HG02973 (cell line): Measurements from ENCODE around the gene BLMH.
"Not testable (repeated sequence)": the region's sequence is repeated elsewhere in the genome, so short reads cannot be mapped to it uniquely, and the experiment has no call there.

Experiments used
- ATAC-seq: cut with Tn5 transposase; IDR thresholded peaks from one replicate; pipeline ENCODE4 v1.9.1; 2021; ENCODE audit warnings: moderate library complexity; ENCODE audit not compliant: unreplicated experiment

BLMH gene

DNA sequence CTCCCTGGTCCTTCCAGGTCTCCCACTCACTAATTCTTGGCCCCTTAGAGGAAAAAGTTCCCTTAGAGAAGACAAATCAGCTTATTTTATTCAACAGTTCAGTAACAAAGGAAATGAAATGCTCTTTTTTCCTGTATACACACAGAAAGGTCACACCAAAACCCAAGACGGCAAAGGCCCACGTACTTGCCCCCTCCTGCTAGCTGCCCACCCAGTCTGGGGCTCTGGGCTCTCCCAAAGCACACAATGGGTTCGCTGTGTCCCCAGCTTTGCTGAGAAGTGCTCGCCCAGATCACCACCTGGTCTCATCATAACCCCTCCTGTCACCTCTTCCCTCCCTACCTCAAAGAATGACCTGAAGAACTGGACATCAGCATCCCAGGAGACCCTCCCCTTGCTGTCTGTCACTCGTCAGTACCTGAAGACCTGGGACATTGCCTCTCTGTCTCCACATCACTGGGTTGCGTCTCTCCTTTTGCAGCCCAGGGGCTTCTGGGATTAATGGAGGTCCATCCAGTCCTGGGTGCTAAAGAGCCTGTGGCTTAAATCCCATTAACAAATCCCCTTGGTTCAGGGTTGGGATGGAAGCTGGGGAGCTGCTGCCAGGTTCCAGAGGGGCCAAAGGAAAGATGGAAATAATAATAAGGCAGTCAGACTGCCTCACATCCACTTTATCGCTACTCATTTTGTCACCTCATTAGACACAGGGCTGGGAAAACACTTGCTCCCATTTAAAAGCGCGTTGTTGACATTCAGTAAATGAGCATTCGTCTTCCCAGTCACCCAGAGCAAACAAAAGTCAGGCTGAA lies 59.5 kb downstream of the BLMH start:
- no peak for ATAC-seq

DNA sequence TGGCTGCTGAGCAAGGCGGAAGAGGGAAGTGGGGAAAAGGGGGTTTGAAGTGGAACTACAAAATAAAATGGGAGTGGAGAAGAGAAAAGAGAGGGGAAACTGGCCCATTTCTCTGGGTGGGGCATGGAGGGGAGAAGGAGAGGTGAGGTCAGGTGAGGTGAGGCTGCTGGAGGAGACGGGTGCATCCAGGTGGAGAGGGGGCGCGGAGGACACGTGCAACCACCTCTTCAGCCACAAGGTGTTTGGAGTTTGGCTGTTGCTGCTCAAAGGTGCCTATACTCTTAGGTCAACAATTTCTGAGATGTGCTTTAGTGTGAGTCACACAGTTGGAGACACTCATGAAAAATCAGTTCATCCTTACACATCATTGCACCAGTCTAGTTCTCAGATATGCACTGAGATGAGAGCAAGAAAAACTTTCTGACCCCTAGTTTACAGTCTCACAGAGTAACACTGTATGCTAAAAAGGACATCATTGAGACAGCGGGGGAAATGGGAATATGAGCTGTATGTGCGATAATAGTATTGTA lies 61.1 kb downstream of the BLMH start:
- no peak for ATAC-seq

DNA sequence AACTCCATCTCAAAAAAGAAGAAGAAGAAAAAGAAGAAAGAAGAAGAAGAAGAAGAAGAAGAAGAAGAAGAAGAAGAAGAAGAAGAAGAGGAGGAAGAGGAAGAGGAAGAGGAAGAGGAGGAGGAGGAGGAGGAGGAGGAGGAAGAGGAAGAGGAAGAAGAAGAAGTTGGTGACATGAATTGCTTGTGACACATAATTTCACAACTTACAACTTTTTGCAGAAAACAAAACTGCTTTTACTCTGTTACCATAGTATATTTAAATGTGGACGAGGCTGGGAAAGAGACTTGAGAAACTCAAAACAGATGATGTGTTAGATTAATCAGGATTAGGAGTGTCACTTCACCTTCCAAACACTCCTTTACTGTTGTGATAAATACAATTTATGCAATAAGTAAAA lies 61.7 kb downstream of the BLMH start:
- ATAC-seq, result not testable (repeated sequence)

DNA sequence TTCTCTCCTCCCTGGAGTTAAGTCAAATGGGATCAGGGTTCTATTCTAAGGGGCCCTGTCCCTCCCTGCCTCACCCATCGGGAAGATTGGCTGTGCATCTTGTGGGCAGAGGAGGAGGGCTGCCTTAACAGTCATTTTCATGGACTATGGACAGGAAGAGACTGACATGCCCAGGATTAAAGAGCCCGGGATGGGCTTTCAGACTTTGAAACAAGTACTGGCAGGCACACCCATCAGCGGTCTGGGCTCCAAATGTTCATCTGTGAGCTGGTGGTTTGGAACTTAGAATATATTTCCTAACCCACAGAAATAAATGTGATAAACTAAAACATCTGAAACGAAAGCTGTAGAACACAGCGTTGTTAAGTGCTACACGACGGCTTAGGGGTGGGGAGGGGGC lies 62.7 kb downstream of the BLMH start:
- ATAC-seq, result no peak

DNA sequence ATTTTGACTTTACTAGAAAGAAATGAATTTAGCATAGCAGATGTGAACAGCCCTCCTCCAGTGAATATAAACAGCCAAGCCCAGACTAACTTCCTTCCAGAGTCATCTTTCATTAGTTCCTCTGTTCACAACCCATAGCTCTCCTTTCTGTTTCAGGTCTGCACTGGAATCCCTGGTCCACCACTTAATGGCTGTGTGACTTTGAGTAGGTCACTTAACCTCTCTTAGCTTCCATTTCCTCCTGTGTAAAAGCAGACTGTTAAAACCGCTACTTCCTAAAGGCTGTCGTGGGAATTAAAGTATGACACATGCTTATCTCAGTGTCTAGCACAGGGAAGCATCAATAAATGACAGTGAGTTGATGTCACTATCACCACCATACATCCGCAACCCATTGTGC lies 63.7 kb downstream of the BLMH start:
- ATAC-seq, result no peak

DNA sequence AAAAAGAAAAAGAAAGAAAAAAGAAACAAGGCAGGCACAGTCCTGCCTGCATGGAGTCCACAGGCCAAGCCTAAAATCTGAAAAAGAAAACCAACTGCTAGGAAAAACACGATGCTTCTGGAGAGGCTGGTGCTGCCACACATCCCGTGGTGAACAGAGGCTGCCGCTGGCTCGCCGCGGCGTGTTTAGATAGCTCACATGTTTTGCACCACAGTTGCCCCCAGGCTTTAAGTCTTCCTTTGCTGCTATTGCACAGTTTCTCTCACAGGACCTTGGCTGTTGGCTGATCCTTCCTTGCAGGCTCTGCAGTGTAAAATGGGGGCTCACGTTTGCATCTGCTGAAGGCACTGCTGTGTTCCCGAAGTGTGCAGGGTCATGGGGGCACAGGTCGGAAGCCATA lies 64.9 kb downstream of the BLMH start:
- no peak for ATAC-seq

DNA sequence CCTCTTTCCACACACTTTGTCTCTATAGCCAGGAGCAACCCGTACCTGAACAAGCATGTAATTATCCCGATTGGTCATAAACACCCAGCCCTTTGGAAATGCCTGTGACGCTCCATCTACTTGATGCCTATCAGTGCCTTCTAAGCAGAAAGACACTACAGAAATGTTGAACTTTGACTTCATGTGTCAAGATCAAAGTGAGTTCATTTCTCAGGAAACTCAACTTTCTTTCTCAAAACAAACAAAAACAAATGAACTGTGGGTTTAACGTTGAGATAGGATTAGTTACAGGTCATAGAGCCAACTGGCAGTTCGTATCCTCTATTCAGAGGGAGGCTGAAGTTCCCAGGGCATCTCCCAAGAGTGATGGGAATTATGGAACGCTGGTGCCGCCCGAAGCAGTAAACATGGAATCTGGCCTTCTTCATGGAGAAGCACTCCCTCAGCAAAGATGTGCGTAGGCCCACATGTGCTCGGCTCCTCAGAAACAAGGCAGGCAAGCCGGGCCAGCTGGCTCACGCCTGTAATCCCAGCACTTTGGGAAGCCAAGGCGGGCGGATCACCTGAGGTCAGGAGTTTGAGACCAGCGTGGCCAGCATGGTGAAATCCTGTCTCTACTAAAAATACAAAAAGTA lies 65.7 kb downstream of the BLMH start:
- ATAC-seq, result no peak

DNA sequence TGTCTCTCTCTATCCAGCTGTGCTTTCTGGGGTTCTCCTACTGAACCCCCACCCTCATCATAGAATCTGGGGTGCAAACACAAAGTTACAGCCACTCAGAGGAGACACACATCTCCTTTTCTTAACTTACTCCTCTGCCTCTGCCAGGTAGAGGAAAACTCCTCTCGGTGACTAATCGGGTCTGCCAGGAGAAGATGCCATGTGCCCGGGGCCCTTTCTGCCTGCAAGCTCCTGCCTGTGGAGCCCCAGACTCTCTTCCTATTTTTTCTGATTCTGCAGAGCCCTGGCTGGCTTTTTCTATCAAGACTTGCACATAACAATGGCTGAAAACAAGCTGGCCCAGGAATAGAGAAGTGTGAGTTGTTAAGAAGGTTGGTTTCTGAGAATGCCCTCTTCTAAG lies 66.6 kb downstream of the BLMH start:
- no peak for ATAC-seq

DNA sequence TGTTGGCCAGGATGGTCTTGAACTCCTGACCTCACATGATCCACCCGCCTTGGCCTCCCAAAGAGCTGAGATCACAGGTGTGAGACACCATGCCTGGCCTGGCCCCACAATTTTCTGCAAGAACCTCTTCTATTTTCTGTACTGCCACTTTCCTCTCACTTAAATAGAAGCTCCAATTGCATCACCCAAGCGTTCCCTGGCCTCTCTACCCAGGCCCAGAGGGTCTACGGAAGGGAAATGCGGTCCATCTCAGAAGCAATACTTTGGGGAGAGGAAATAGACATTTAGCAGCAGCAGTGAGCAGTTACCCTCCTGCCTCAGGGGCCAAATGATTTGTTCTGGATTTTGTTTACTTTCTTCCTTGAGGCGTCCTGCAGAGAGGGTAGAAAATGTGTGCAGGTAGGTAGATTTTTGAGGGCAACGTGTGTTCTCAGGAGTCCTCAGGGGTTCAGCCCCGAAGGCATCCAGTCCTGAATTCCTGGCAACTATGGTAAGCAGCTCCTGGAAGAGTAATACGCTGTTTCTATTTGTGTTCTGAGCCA lies 67.3 kb downstream of the BLMH start:
- no peak for ATAC-seq

DNA sequence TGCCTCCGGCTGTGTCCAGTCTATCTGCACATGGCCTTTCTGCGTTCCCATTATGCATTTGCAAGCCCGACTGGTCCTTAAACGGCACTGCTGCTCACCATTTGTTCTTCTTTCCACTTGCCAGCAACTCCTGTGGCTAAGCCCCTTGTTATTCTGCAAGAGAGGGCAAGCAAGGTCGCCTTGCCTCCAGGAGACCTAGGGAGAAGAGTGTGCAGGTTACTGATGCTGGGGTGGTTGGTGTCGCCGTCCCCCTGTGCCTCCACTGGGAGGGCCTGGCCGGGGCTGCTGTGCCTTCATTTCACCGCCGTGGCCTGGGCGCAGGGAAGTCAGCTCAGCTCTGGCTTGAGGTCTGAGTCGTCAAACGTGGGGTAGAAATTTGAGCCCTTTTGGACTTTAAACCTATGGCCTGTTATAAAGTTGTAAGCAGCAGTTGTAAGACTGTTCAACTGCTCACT lies 69.0 kb downstream of the BLMH start:
- no peak for ATAC-seq

DNA sequence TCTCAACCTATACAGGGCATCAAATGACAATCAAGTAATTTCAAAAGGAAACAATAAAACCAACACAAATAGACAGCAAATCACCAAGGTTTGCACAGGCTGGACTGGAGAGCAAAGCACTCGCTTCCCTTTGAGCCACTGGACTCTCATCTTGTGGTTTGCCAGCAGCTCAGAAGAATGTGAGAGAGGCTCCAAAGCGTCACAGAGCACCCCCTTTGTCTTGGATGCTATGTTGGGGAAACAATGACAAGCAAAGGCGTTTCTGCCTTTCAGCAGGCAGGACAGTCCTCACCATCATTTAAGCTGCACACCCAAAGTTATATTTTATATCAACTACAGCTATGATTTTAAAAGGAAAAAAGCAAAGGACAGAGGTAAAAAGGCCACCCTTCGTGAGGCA lies 69.5 kb downstream of the BLMH start:
- no peak for ATAC-seq

DNA sequence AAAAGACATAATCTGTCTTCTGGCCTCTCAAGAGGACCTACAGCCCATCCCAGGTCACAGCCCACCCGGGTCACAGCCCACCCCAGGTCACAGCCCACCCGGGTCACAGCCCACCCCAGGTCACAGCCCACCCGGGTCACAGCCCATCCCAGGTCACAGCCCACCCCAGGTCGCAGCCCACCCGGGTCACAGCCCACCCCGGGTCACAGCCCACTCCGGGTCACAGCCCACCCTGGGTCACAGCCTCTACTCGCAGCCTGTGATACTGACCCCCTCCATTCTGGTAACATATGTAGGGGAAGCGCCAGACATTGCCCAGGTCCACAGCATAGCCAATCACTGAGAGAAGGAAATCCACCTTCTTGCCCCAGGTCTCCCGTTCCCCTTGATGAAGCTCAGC lies 70.4 kb downstream of the BLMH start:
- ATAC-seq, result no peak

DNA sequence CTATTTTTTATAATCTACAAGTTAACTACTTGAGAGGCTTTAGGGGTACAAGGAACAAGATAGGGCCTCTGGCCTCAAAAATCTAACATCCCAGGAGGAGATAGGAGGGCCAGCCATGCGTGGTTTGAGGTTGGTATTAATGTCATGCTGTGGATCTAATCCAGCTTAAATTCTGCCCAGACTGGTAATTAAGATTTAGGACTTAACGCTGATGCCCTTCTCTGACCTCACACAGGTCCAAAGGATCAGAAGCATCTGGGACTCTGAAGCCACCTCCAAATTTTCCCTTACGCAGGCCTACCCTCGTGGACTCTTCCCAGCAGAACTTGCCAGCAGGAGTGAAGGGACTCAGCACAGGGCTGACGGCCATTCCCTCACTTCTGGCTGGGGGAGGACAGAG lies 71.3 kb downstream of the BLMH start:
- ATAC-seq, result no peak

DNA sequence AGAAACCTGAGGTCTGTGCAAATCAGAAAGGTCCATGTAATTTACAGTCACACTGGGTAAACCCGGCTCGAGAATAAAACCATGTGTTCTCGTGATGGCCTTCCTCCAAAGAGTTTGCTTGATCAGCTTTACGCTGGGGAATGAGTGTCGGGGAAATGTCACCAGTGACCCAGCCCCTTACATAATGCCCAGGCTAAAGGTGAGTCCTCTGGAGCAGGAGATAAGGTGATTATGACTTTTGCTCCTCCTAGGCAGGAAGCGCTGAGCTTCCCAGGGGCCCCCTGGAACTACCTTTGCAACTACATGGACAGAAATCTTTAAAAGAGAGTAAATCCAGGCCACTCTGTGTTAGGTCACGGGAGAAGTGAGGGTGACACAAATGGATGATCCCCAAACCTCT lies 71.9 kb downstream of the BLMH start:
- no peak for ATAC-seq

DNA sequence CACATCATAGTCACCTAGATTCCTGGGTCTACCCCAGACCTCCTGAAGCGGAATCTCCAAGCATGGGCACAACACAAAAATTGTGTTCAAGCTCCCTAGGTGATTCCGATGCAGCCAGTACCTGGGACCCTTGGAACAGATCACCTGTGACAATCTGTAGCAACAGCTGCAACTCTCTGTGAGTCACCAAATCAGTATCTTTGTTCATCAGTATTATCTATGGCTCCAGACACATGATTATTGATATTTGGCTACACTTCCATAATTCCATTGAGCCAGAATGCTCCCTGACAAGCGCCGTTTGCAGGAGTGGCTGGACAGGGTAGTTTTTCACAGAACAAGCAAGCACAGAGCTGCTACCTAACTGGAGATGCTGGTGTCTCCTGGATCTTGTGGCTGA lies 72.4 kb downstream of the BLMH start:
- ATAC-seq, result no peak

DNA sequence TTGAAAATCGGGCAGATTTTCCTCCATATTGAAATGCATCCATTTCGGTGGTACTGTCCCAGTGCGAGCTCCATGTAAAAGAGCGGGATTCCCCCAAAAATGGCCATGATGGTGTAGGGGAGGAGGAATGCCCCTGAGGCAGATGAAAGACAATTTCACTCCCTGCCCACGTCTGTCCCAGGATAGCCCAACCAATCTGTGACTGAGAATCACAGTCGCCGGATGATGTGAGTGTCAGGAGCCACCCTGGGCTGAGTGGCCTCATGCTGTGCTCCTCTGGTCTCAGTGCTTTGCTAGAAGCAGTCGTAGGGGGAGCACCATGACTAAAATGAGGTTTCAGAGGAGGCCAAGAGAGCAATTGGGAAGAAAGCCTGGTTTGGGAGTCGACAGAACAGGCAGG lies 72.9 kb downstream of the BLMH start:
- ATAC-seq, result no peak

DNA sequence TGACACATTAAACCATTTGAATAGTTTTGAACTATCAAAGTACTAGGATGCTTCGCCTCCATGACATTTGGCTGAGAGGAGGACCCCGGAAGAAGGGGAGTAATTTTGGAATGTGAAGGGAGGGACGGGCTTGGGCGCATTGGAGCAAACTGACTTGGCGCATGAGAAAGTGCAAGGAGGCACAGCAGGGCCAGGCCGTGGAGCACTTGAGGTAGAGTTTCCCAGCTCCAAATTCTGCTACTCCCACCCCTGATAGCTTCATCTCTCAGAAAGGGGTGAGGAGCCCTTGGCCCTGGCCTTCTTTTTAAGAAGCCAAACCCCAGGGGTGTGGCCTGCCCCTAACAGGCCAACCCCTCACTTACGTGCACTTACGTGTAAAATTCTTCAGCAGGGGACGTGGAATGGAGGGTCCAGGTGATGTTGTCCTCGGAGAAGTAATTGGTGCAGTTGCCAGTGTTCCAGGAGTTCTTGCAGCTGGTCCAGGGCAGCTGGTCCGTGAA lies 73.9 kb downstream of the BLMH start:
- ATAC-seq, result no peak

DNA sequence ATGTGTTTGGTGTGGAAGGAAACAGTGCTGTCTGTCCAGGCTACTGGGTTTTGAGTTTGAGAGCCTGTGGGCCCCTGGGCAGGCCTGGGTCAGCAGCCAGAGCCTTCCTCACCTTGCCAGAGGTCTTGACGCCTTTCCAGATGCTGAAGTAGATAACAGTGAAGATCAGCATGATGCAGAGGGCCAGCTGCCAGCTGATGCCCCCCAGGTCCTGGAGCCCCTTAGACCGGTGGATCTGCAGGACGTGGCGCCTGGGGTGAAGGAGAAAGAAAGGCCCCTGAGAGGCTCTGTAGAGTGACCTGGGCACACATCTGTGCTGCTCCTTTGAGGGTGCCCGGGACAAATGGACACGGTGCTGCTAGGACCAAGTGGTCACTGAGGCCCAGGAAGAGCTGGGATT lies 74.7 kb downstream of the BLMH start:
- no peak for ATAC-seq

DNA sequence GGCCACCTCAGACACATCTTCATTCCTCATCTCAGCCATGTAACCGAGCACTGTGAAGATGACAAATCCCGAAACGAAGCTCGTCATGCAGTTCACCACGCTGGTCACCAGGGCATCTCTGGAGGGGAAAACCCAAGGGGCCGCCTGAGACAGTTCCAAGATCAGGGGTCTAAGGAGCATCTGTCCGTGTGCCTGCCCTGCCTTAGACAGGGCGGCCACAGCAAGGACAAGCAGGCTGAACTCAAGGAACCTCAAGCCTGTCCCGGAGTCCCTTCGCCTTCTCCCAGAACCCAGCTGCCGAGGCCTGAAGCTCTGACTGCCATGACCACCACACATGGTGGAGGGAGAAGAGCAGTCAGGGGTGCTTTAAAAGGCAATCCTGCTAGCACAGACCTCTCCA lies 79.0 kb downstream of the BLMH start:
- no peak for ATAC-seq

DNA sequence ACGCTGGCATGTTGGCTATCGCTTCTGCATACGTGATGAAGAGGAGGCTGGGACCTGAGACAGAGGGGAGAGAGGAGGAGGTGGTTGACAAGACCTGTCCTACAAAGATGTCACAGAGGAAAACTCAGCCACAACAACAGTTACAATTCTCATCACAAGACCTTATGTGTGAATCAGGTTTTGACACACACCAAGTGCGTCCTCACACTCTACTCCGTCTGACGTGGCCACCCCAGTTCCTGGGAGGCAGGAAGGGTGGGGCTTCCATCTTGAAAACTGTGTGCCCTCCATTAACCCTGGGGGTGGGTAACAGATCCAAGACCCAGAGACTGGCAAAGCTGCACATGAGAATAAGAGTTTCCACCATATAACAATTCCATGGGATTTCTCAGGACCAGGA lies 80.4 kb downstream of the BLMH start:
- ATAC-seq, result no peak

DNA sequence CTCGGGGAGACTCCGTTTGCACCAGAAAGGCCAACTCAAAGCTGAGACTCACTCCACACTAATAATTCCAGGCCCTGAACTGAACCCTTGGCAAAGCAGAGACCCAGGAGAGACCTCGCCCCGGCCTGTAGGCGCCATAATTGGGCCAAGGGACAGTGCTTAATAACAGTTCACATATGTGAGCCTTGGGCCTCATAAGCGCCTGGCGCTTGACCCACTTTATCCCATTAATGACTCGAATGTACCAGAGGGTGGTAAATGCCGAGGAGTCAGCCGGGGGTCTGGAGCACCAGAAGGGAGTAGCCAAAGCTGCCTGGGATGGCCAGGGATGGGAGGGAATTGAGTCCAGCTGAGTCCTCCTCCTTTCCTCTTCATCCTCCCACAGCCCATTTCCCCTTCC lies 80.8 kb downstream of the BLMH start:
- no peak for ATAC-seq

DNA sequence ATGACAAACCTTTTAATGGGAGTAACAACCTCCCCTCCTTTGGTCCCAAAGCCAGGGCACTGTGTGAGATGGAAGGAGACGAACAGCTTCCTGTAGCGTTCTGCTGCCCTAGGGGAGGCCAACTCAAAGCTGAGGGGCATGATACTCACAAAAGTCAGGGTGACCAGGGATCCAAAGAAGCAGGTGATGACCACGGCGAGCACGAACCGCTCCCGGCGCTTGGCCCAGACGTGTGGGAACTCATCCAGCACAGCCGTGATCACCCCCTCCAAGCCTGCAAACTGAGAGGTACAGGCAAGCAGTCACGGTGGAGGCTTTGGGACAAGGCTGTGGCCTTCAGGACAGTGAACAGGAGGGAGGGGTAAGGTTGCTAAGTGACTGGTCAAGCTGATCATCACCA lies 81.4 kb downstream of the BLMH start:
- no peak for ATAC-seq
